Lower lobe of right lung (tissue), 2 donors: ENCODE measurements around the gene MCF2L. TPM values are rescaled to one million over a fixed set of nuclear protein-coding genes. Genes with fewer than 3 reads are reported as not detected.

Experiments
- ATAC-seq, 2 donors: fragments of 200-7000 bp; cut with Tn5 transposase; one replicate each; pipeline ENCODE4 v1.9.1; 2020 to 2022; ENCODE audit warnings: mild to moderate bottlenecking in 2 of 2, moderate library complexity in 2 of 2
- DNase-seq: peaks from one replicate; pipeline ENCODE4 v3.0.0-alpha.2; 2020
- H3K27ac ChIP-seq: fragments of 200-600 bp; one replicate; pipeline ENCODE4 v1.8.0; 2022
- H3K27me3 ChIP-seq: fragments of 200-600 bp; one replicate; pipeline ENCODE4 v1.8.0; 2022; ENCODE audit warnings: low read depth
- H3K36me3 ChIP-seq: fragments of 200-600 bp; one replicate; pipeline ENCODE4 v1.8.0; 2022; ENCODE audit warnings: mild to moderate bottlenecking
- H3K4me1 ChIP-seq: fragments of 200-600 bp; one replicate; pipeline ENCODE4 v1.8.0; 2022
- H3K4me3 ChIP-seq: fragments of 200-600 bp; one replicate; pipeline ENCODE4 v1.8.0; 2022; ENCODE audit warnings: mild to moderate bottlenecking
- H3K9me3 ChIP-seq: fragments of 200-600 bp; one replicate; pipeline ENCODE4 v1.8.0; 2022
- intact Hi-C: fragments of 100-400 bp; cut with DNase I; formaldehyde crosslinking; loops from one replicate; pipeline ENCODE4 v1.11.0; 2022
- total RNA-seq: library from RNA; stranded (reverse); fragmentation: NEBNext Ultra II Directional; extraction: Animal tissue kit (Norgen Biotek cat#: 25700); gene quantifications from one replicate; pipeline ENCODE4 v1.2.1, GENCODE V29; 2021
- TF ChIP-seq, protein P1 (sequence below): fragments of 200-600 bp; IDR thresholded peaks from one replicate; pipeline ENCODE4 v1.8.0; 2022; ENCODE audit warnings: antibody characterized with exemption, mild to moderate bottlenecking
- donor health status: DM: no; HTN: yes; CAD: no; lungs with severe emphysema.

MCF2L gene
- total RNA-seq, 1 donor from 2014 or later, result 42.4 TPM

DNA sequence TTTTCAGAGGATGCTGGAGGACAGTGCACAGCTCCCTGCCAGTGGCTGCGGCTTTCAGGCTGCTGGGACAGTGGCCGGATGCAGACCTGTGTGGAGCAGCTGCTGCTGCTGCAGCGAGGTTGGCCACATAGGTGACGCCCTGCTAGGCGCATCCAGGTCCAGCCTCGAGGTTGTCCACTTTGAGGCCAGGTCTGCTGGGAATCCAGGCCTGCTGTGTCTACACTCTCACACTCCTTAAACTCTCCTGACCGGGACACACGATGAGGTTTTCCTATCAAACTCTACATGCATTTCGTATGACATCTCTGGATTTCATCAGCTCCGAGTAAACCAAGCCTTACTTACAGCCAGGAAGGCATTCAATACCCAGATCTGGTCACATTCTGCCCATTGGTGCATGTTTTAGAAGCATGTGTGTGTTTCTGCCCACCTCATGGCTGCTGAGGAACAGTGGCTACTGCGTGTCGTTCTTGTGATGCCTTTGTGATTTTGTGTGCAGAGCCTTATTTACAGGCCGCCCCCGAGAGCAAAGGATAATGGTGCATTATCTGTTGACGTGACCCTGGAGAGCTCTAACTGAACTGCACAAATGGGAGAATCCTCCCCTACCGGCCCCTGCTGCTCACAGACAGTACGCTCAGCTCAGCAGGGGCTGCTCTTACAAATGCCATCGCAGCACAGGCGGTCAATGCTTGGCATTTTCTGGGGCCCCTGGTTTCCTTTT is 12.3 kb upstream of the MCF2L start:
- TF ChIP-seq, protein P1, sequence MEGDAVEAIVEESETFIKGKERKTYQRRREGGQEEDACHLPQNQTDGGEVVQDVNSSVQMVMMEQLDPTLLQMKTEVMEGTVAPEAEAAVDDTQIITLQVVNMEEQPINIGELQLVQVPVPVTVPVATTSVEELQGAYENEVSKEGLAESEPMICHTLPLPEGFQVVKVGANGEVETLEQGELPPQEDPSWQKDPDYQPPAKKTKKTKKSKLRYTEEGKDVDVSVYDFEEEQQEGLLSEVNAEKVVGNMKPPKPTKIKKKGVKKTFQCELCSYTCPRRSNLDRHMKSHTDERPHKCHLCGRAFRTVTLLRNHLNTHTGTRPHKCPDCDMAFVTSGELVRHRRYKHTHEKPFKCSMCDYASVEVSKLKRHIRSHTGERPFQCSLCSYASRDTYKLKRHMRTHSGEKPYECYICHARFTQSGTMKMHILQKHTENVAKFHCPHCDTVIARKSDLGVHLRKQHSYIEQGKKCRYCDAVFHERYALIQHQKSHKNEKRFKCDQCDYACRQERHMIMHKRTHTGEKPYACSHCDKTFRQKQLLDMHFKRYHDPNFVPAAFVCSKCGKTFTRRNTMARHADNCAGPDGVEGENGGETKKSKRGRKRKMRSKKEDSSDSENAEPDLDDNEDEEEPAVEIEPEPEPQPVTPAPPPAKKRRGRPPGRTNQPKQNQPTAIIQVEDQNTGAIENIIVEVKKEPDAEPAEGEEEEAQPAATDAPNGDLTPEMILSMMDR, result no peak
- Histone ChIP-seq H3K36me3 (no peaks in the 10 kb centered on the region), H3K27me3 (no peaks in the 10 kb centered on the region), H3K4me3 (no peak overlapping the region), H3K27ac (no peak overlapping the region), H3K9me3 (no peaks in the 10 kb centered on the region), H3K4me1 (peaks cover 12% of the 10 kb centered on the region)
- ATAC-seq (no peak), DNase-seq (no peak)
- intact Hi-C loops, result no loop called here

DNA sequence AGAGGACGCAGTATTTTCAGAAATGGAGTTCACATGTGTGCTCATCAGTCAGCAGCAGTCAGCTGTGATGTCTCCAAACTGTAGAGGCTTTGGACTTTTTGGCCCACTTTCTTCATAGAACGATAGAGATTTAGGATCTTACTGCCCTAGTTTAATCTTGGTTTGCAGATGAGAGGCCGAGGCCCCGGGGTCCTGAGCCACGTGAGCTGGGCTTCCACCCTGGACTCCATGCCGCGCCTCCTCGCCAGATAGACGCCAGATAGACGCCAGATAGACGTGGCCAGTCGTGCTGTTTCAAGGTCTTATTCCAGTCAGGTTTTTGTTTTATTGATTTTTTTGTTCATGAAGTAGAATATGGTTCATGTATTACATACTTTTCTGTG is 11.7 kb upstream of the MCF2L start:
- no peak overlapping the region for H3K4me3 ChIP-seq
- H3K27ac ChIP-seq, result no peak overlapping the region
- TF ChIP-seq, protein P1, result no peak
- intact Hi-C loops, result no loop called here
- H3K4me1 ChIP-seq, result peaks cover 12% of the 10 kb centered on the region
- DNase-seq, result no peak
- H3K27me3 ChIP-seq, result no peaks in the 10 kb centered on the region
- H3K36me3 ChIP-seq, result no peaks in the 10 kb centered on the region
- H3K9me3 ChIP-seq, result no peaks in the 10 kb centered on the region
- no peak for ATAC-seq

DNA sequence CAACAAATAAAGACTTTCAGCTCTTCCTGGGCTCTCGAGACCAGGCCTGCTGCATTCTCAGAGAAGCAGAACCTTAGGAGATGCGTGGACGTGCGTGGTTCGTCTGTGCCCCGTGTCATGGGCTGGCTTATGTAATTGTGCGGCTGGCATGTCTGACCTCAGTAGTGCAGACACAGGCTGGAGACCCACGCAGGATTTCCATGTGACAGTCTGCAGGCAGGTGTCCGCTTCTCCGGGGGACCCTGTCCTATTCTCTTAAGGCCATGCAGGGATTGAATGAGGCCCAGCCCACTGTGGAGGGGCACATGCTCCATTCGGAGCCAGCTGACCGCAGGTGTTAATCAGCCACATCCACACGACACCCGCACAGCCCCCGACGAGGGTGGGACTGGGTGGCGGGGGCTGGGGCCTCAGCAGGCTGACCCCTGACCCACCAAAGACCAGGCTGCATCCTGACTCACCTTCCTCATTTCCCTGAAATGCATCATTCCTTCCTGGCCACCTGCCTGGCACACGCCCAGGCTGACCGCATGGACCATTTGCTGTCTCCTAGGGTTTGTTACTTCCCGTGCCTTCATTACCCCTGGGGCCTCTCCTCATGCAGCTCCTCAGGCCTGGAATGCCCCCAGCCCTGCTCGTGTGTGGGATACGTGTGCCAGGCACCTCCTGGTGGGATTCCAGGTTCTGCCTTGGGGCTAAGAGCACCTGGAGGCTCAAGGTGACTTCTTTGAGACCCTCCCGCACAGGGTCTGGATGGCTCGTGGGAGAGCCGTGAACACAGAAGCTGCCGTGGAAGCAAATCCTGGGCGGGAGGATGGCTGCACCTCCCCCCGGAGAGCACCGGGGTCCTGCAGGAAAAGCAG is 10.7 kb upstream of the MCF2L start:
- Histone ChIP-seq H3K27me3 (no peaks in the 10 kb centered on the region), H3K9me3 (no peaks in the 10 kb centered on the region), H3K36me3 (no peaks in the 10 kb centered on the region), H3K4me1 (peaks cover 12% of the 10 kb centered on the region), H3K27ac (peak overlapping the region; percentile 85), H3K4me3 (no peak overlapping the region)
- DNase-seq (no peak), ATAC-seq (peak in 1 of 2 donors; percentile 13)
- intact Hi-C loops, result no loop called here
- TF ChIP-seq, protein P1, result no peak

DNA sequence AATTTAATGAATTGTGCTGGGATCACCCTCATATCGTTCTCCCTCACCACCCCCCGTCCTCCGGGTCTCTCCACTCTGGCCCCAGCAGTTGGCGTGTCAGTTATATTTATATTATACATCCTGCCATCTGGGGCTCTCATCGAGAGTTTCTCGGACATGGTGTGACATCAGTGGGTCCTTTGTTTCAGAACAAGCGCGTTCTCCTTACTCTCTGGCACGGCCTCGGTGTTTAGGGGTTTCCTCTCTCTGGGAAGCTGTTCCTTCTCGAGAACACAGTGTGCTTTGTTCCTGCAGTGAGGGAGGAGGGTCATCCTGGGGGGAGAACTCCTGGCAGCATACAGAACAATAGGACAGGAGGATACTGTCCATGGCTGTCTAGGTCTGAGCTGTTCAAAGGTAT is 9.8 kb upstream of the MCF2L start:
- ATAC-seq (peak; percentile 55 to 57), DNase-seq (no peak)
- no peaks in the 10 kb centered on the region for H3K9me3 ChIP-seq
- no peaks in the 10 kb centered on the region for H3K36me3 ChIP-seq
- peak overlapping the region; percentile 85 for H3K27ac ChIP-seq
- H3K4me1 ChIP-seq, result peaks cover 13% of the 10 kb centered on the region
- H3K27me3 ChIP-seq, result no peaks in the 10 kb centered on the region
- TF ChIP-seq, protein P1, result no peak
- intact Hi-C loops, result no loop called here
- no peak overlapping the region for H3K4me3 ChIP-seq

DNA sequence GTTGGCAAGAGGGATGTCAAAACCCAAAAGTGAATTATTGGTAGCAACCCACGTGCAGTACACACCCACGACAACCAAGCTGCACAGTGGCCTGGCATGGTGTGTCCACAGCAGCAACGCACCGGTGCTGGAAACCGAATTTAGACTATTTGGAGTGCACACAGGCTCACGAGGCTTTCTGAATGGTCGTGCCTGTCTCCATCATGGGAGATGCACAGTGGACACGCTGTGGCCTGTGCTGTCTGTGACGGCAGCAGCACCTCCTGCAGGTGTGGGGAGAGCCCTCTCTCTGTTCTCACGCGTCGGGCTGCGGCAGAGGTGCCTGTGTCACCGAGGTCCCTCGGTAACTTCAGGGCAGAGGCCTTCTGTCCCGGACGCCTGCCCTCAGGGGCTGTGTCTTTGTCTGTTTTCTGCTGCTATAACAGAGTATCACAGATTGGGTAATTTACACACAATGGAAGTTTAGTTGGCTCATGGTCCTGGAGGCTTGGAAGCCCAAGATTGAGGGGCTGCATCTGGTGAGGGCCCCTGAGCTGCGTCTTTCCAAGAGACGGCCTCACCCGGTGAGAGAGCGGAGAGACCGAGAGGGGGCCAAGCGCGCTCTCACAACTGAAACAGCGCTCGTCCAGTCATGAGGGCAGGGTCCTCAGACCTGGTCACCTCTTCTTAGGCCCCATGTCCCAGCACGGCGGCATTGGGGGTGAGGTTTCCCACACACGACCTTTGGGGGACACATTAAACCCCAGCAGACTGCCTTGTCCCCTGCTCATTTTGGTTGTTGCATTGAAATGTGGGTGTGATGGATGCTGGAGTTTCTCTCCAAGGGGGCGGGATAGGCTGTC is 9.1 kb upstream of the MCF2L start:
- Histone ChIP-seq H3K4me1 (peaks cover 18% of the 10 kb centered on the region), H3K27me3 (no peaks in the 10 kb centered on the region), H3K36me3 (no peaks in the 10 kb centered on the region), H3K4me3 (no peak overlapping the region), H3K27ac (peak overlapping the region; percentile 76), H3K9me3 (no peaks in the 10 kb centered on the region)
- ATAC-seq (no peak), DNase-seq (no peak)
- intact Hi-C loops, result no loop called here
- TF ChIP-seq, protein P1, result no peak
